Omental fat pad (tissue), 4 donors: ENCODE measurements around the gene MAPK13. TPM values are rescaled to one million over a fixed set of nuclear protein-coding genes. Genes with fewer than 3 reads are reported as not detected.
"Not testable (repeated sequence)": the region's sequence is repeated elsewhere in the genome, so short reads cannot be mapped to it uniquely, and the experiment has no call there.

Experiments
- ATAC-seq: fragments of 150-250 bp; one replicate; pipeline ENCODE4 v1.9.1; 2016; ENCODE audit warnings: mild to moderate bottlenecking, moderate library complexity; ENCODE audit not compliant: low FRiP score
- DNase-seq: peaks from one replicate; pipeline ENCODE4 v3.0.0-alpha.2; 2019; ENCODE audit warnings: low spot score
- total RNA-seq, 4 donors: library from RNA; depleted of rRNA; stranded (reverse); fragments of >200 nt; gene quantifications; one replicate each; pipeline ENCODE4 v1.1.0, GENCODE V29; 2016
- TF ChIP-seq, protein P1 (sequence below), 3 donors: fragments of 450-650 bp; IDR thresholded peaks; one replicate each; pipeline ENCODE4 v1.5.1; 2016 to 2017; ENCODE audit warnings: antibody characterized with exemption in 3 of 3, mild to moderate bottlenecking in 3 of 3, moderate library complexity in 2 of 3

Gene MAPK13
- total RNA-seq, result 10 to 100 TPM; 10.9 to 27.5 (median 17.7) TPM

GRCh38 chr6:36129941-36130666 lies at the start of gene MAPK13:
TSS of gene MAPK13 (plus strand) at chr6:36130513. CDS start at chr6:36130583, 70 bp downstream.
- TF ChIP-seq, protein P1, sequence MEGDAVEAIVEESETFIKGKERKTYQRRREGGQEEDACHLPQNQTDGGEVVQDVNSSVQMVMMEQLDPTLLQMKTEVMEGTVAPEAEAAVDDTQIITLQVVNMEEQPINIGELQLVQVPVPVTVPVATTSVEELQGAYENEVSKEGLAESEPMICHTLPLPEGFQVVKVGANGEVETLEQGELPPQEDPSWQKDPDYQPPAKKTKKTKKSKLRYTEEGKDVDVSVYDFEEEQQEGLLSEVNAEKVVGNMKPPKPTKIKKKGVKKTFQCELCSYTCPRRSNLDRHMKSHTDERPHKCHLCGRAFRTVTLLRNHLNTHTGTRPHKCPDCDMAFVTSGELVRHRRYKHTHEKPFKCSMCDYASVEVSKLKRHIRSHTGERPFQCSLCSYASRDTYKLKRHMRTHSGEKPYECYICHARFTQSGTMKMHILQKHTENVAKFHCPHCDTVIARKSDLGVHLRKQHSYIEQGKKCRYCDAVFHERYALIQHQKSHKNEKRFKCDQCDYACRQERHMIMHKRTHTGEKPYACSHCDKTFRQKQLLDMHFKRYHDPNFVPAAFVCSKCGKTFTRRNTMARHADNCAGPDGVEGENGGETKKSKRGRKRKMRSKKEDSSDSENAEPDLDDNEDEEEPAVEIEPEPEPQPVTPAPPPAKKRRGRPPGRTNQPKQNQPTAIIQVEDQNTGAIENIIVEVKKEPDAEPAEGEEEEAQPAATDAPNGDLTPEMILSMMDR (IDR thresholded peaks at IDR 0.05), result no peak
- DNase-seq (no peak), ATAC-seq (no peak)

GRCh38 chr6:36082318-36082717 lies 48.0 kb upstream of the MAPK13 start:
- TF ChIP-seq, protein P1 (IDR thresholded peaks at IDR 0.05), result no peak
- DNase-seq (no peak), ATAC-seq (no peak)

DNA sequence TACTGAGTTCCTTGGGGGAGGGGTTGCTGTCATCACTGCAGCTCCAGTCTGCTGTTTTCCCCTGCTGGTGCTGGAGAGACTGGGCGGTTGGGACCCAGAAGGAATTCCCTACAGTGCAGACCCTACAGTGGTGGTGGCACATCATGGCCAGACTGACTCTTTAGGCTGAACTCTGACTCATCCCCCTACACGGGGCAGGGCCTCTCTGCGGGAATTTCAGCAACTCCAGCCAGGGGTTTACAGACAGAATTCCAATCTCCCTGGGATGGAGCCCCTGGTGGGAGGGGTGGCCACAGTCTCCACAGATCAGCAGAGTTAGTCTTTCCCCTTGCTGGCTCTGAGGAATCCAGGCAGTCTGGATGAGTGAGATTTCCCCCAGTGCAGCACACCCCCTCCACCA lies 46.9 kb upstream of the MAPK13 start:
- TF ChIP-seq, protein P1 (IDR thresholded peaks at IDR 0.05), result no peak
- ATAC-seq (no peak), DNase-seq (no peak)

DNA sequence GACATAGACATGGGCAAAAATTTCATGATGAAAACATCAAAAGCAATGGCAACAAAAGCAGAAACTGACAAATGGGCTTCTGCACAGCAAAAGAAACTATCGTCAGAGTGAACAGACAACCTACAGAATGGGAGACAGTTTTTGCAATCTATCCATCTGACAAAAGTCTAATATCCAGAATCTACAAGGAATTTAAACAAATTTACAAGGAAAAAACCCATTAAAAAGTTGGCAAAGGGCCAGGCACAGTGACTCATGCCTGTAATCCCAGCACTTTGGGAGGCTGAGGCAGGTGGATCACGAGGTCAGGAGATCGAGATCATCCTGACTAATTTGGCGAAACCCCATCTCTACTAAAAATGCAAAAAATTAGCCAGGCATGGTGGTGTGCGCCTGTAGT lies 42.1 kb upstream of the MAPK13 start:
- not testable (repeated sequence) for ATAC-seq, DNase-seq

DNA sequence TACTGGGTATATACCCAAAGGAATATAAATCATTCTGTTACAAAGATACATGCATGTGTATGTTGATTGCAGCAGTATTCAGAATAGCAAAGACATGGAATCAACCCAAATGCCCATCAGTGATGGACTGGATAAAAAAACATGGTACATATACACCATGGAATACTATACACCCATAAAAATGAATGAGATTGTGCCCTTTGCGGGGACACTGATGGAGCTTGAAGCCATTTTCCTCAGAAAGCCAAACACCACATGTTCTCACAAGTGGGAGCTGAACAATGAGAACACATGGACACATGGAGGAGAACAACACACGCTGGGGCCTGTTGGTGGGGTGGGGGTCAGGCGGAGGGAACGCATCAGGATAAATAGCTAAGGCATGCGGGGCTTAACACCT lies 41.3 kb upstream of the MAPK13 start:
- ATAC-seq, result no peak
- TF ChIP-seq, protein P1 (IDR thresholded peaks at IDR 0.05), result no peak
- DNase-seq, result no peak

DNA sequence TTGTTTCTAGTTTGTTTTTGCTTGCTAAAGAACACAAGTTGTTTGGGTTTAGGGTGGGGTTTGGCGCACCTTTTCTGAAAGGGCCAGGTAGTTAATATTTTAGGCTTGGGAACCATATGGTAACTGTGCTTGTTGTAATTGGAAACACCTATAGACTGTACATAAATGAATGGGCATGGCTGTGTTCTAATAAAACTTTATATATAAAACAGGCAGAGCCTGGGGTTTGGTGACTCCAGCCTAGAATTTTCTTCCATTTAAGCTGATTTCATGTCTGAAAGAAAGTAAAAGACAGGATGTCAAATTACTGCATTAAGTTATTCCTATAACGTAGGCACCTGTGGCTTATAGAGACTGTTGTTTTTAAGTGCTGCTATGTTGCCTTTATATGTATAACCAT lies 36.1 kb upstream of the MAPK13 start:
- TF ChIP-seq, protein P1 (IDR thresholded peaks at IDR 0.05), result no peak
- no peak for ATAC-seq
- no peak for DNase-seq

GRCh38 chr6:36094753-36095496 lies 35.4 kb upstream of the MAPK13 start:
- ATAC-seq, result peak; percentile 83
- TF ChIP-seq, protein P1 (IDR thresholded peaks at IDR 0.05), result peak in 2 of 3 donors; percentile 70 to 88
- peak; percentile 90 for DNase-seq
